ENCODE measurements around the gene PRM2. TPM values are rescaled to one million over a fixed set of nuclear protein-coding genes. Genes with fewer than 3 reads are reported as not detected.

Gene PRM2
- total RNA-seq, 4 donors from 2014 or later = not detected

GRCh38 chr16:11245222-11245737 is 31.0 kb downstream of the PRM2 start:
- H3K36me3 ChIP-seq = no peaks in the 10 kb centered on the region
- no peak overlapping the region for H3K4me3 ChIP-seq
- H3K27me3 ChIP-seq = no peaks in the 10 kb centered on the region
- H3K4me1 ChIP-seq = no peaks in the 10 kb centered on the region
- no peaks in the 10 kb centered on the region for H3K9me3 ChIP-seq
- H3K27ac ChIP-seq = no peak overlapping the region
- TF ChIP-seq POLR2A (IDR thresholded peaks at IDR 0.05) (no peak), POLR2AphosphoS5 (IDR thresholded peaks at IDR 0.05) (no peak), EP300 (IDR thresholded peaks at IDR 0.05) (no peak)
- TF ChIP-seq, protein P1, sequence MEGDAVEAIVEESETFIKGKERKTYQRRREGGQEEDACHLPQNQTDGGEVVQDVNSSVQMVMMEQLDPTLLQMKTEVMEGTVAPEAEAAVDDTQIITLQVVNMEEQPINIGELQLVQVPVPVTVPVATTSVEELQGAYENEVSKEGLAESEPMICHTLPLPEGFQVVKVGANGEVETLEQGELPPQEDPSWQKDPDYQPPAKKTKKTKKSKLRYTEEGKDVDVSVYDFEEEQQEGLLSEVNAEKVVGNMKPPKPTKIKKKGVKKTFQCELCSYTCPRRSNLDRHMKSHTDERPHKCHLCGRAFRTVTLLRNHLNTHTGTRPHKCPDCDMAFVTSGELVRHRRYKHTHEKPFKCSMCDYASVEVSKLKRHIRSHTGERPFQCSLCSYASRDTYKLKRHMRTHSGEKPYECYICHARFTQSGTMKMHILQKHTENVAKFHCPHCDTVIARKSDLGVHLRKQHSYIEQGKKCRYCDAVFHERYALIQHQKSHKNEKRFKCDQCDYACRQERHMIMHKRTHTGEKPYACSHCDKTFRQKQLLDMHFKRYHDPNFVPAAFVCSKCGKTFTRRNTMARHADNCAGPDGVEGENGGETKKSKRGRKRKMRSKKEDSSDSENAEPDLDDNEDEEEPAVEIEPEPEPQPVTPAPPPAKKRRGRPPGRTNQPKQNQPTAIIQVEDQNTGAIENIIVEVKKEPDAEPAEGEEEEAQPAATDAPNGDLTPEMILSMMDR (IDR thresholded peaks at IDR 0.05) = no peak
- WGBS, 2 donors (ENCODE audit: low coverage in 1 of 2) = 86 to 87% methylated on average over 2 to 5 of the region's 5 CpGs
- ATAC-seq = no peak

DNA sequence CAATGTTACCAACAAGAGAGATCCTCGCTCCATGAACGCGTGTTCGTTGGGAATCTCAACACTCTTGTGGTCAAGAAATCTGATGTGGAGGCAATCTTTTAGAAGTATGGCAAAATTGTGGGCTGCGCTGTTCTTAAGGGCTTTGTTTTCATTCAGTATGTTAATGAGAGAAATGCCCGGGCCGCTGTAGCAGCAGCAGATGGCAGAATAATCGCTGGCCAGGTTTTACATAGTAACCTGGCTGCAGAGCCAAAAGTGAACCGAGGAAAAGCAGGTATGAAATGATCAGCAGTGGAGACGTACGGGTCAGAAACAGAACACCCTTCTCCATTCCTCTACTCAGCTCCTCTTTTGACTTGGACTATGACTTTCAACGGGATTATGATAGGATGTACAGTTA is 33.6 kb downstream of the PRM2 start:
- no peaks in the 10 kb centered on the region for H3K9me3 ChIP-seq
- WGBS, 2 donors (ENCODE audit: low coverage in 1 of 2) = 76 to 88% methylated on average over 10 to 11 of the region's 12 CpGs
- no peaks in the 10 kb centered on the region for H3K36me3 ChIP-seq
- no peak overlapping the region for H3K27ac ChIP-seq
- ATAC-seq = no peak
- H3K4me1 ChIP-seq = no peaks in the 10 kb centered on the region
- TF ChIP-seq, protein P1 (IDR thresholded peaks at IDR 0.05) = no peak
- TF ChIP-seq EP300 (IDR thresholded peaks at IDR 0.05) (no peak), POLR2AphosphoS5 (IDR thresholded peaks at IDR 0.05) (no peak), POLR2A (IDR thresholded peaks at IDR 0.05) (no peak)
- H3K4me3 ChIP-seq = no peak overlapping the region
- H3K27me3 ChIP-seq = no peaks in the 10 kb centered on the region

DNA sequence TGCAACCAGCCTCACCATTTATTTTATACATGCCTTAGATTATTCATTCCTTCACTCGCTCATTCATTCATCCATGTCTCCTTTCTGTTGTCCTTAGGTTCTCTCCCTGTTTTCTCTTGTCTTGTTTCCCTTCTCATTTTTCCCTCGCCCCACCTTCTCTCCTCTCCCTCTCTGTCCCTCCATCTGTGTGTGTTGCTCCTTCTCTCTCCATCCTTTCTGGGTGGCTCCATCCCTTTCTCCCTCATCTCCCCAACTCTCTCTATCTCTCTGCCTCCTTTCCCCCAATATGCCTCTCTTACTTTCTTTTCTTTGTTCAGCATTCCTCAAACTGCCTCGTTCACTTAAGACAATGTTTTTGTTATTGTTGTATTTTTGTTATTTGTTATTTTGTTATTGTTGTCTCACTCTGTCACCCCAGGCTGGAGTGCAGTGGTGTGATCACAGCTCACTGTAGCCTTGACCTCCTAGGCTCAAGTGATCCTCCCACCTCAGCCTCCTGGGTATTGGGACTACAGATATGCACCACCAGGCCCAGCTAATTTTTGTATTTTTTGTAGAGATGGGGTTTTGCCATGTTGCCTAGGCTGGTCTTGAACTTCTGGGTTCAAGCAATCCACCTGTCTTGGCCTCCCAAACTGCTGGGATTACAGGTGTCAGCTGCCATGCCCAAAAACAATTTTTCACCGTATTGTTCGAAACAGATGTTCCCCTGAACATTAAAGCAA is 34.6 kb downstream of the PRM2 start:
- H3K4me3 ChIP-seq = no peak overlapping the region
- no peak overlapping the region for H3K27ac ChIP-seq
- no peaks in the 10 kb centered on the region for H3K27me3 ChIP-seq
- H3K9me3 ChIP-seq = no peaks in the 10 kb centered on the region
- H3K4me1 ChIP-seq = no peaks in the 10 kb centered on the region
- TF ChIP-seq, protein P1 (IDR thresholded peaks at IDR 0.05) = no peak
- no peaks in the 10 kb centered on the region for H3K36me3 ChIP-seq
- WGBS, 2 donors (ENCODE audit: low coverage in 1 of 2) = 86 to 89% methylated on average over 2 to 5 of the region's 5 CpGs
- ATAC-seq = no peak

GRCh38 chr16:11240636-11241473 is 35.4 kb downstream of the PRM2 start:
- no peak for ATAC-seq
- Histone ChIP-seq H3K27me3 (no peaks in the 10 kb centered on the region), H3K9me3 (no peaks in the 10 kb centered on the region), H3K36me3 (no peaks in the 10 kb centered on the region), H3K27ac (no peak overlapping the region), H3K4me1 (no peaks in the 10 kb centered on the region), H3K4me3 (no peak overlapping the region)
- WGBS, 2 donors (ENCODE audit: low coverage in 1 of 2) = 87 to 89% methylated on average over 3 to 4 of the region's 10 CpGs
- no peak for TF ChIP-seq EP300 (IDR thresholded peaks at IDR 0.05)
- TF ChIP-seq POLR2A (IDR thresholded peaks at IDR 0.05) = no peak
- TF ChIP-seq, protein P1 (IDR thresholded peaks at IDR 0.05) = no peak
- TF ChIP-seq POLR2AphosphoS5 (IDR thresholded peaks at IDR 0.05) = no peak

Measured in gastroesophageal sphincter (tissue), 4 donors.